ENCODE results near the gene FNDC3B.

DNA sequence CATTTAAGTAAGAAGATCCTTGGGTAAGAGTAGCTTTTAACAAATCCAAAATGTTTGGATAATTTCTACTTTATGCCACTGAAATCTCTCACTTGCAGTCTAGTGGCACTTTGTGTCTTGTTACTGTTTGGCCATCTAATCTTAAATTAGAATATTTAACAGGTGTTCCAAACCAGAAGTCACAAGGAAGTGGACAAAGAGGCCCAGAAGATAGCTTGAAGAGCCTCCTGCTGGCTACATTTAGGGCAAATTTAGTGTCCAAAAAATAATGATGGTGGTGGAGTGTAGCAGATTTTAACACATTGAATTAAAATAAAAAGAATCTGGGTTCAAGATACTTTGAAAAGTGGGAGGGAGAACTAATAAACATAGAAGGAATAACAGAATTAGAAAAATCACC lies 236.7 kb downstream of the FNDC3B start:
- no peak for TF ChIP-seq CTCF (IDR thresholded peaks at IDR 0.05)
- no peak for TF ChIP-seq ZFX (IDR thresholded peaks at IDR 0.05; ENCODE audit: borderline replicate concordance)
